ENCODE data around the gene CD177. TPM values are rescaled to one million over a fixed set of nuclear protein-coding genes. Genes with fewer than 3 reads are reported as not detected.
"Not testable (repeated sequence)": the region's sequence is repeated elsewhere in the genome, so short reads cannot be mapped to it uniquely, and the experiment has no call there.

Gene CD177
- polyA plus RNA-seq, 5 donors, result 0.21 to 0.72 (median 0.41) TPM

- no peak for DNase-seq
Observed at GRCh38 chr19:43380008-43380407, 26.5 kb downstream of the CD177 start.

GRCh38 chr19:43380771-43381386, 27.4 kb downstream of the CD177 start:
- DNase-seq, result no peak

GRCh38 chr19:43382586-43383216, 29.2 kb downstream of the CD177 start:
- not testable (repeated sequence) for DNase-seq

- not testable (repeated sequence) for DNase-seq
Observed at GRCh38 chr19:43383254-43383653, 29.8 kb downstream of the CD177 start.

GRCh38 chr19:43383759-43384158, 30.3 kb downstream of the CD177 start:
- not testable (repeated sequence) for DNase-seq

DNA sequence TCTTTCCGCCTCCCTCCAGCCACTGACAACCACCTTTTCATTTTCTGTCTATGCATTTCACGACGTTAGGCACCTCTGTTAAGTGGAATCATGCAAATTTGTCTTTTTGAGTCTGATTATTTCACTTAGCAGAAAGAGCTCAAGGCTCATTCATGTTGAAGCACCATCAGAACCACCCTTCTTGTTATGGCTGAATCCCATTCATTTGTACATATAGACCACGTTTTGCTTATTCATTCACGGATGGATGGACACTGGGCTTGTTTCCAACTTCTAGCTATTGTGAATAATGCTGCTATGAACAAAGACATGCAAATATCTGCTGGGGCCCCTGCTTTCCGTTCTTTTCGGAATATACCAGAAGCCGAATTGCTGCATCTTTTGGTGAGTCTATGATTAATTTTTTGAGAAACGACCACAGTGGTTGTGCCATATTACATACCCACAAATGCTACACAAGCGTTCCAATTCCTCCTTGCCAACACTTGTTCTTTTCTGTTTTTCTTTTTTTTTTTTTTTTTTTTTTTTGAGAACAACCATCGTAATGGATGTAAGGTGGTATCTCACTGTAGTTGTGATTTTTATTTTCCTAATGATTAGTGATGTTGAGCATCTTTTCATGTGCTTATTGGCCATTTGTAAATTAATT, 37.5 kb downstream of the CD177 start:
- DNase-seq, result not testable (repeated sequence)

DNA sequence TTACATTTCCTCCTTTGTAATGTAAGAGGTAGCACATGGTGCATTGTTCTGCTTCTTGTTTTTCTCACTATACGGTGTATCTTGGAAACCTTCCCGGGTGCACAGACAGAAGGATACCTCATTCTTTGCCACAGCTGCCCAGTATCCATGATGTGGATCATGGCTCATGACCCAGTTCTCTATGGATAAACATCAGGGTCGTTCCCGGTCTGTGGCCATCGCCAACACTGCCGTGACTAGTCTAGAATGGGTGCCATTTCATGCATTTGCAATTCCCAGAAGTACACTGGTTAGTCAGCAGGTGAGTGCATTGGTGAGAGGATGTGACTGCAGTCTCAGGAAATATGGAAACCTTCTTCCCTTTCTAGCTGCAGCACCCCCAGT, 38.1 kb downstream of the CD177 start:
- not testable (repeated sequence) for DNase-seq

DNA sequence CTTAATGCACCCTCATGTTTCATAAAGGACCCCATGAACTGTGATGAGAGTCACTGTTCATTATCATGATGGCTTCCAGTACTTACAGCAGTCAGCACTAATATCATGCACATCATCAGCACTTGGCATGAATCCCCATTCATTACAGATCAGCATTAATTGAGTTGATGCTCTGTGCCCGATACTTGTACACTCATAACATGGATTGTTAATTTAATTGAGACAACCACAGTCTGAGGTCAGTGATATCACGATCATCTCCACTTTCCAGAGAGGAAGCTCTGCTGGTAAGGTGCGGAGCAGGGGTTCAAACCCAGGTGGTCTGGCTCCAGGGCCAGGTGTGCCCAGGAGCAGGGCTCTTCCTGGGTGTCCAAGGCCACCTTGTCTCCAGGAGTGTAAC, 40.0 kb downstream of the CD177 start:
- not testable (repeated sequence) for DNase-seq

DNA sequence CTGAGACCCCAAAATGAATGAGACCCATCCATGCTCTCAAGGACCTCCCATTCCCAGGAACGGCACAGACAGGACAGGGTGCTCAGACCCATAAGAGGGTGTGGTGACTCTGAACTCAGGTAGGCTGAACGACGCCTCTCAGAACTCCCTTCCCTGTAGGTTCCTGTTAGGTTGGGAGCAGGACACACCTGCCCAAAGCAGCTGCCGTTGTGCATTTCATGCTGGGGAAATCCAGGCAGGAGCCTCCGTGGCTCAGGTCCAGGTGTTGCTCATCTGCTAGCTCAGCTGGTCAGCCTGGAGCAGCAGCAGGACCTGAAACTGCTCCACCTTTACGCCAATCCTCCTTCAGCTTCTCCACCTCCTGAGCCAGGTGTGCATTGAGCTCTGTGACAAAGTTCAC, 42.1 kb downstream of the CD177 start:
- no peak for DNase-seq

DNA sequence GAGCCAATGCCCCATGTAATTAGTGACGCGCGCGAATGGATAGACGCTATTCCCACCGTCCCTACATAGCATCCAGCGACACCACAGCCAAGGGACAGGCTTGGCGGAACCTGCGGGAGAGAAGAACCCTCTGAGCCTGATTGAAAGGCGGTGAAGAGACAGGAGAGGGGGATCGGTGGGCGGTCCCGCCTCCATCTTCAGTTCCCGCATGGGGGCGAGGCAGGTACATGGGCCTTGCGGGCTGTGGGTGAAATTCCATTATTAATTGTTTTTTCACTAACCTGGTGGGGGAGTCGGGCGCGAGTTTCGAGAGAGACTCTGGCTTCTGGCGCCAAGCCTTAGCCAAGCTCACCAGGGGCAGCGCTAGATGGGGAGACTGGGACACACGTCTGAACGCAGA, 52.8 kb downstream of the CD177 start:
- DNase-seq, result no peak

DNA sequence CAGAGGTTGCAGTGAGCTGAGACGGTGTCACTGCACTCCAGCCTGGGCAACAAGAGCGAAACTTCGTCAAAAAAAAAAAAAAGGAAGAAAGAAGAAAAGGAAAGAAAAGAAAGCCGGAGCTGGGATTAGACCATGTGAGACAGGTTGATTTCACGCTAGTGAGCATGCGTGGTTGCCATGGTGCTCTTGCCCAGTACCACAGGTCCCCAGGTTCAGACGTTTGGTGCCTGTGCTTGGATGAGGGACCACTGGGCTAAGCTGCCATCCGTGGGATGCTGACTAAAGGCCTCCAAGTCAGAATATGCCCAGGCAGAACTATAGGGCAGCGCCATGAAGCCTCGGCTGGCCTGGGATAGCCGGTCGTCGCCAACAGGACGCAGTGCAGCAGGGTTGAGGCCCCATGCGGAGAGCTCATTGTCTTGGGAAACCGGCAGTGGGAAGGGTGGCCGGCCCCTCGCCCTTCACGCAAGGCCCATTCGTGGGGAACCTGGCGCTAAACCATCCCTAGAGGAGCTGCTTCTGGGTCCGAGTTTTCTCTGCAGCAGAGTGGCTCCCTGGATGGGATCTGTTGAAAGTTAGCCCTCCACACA, 54.0 kb downstream of the CD177 start:
- DNase-seq, result no peak

GRCh38 chr19:43408043-43408442, 54.6 kb downstream of the CD177 start:
- DNase-seq, result no peak

DNA sequence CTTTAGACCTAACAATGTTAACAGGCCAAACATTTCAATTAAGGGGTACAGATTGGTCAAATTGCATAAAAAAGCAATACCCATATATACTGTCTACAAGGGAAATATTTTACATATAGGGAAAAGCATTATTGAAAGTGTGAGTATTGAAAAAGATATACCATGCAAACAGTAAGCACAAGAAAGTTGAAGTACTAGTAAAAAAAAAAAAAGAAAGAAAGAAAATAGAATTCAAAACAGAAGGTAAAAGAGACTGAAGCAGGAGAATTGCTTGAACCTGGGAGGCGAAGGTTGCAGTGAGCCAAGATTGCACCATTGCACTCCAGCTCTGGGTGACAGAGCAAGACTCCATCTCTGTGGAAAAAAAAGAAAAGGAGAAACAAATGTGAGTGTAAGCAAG, 55.9 kb downstream of the CD177 start:
- DNase-seq, result no peak

- DNase-seq, result no peak
Observed at GRCh38 chr19:43412441-43412840, 59.0 kb downstream of the CD177 start.

Other genes with a start within 250 kb of the CD177 start
- gene PSG5, start 167.2 kb upstream of the CD177 start, polyA plus RNA-seq (ENCODE audit: insufficient read depth in 1 of 5, insufficient read length in 5 of 5, low replicate concordance in 1 of 5), result under 1 TPM in 2 of 5 donors, not detected in 3; 0.24 to 0.68 TPM
- 1 to 10 TPM in 1 of 5 donors, under 1 TPM in 1, not detected in 3; 0.08 to 1.4 TPM for gene PSG4, start 148.0 kb upstream of the CD177 start, polyA plus RNA-seq (ENCODE audit: insufficient read depth in 1 of 5, insufficient read length in 5 of 5, low replicate concordance in 1 of 5)
- under 1 TPM in 1 of 5 donors, not detected in 4; 0.70 TPM for gene PSG9, start 84.2 kb upstream of the CD177 start, polyA plus RNA-seq (ENCODE audit: insufficient read depth in 1 of 5, insufficient read length in 5 of 5, low replicate concordance in 1 of 5)
- under 1 TPM in 1 of 5 donors, not detected in 4; 0.09 TPM for gene TEX101, start 61.2 kb downstream of the CD177 start, polyA plus RNA-seq (ENCODE audit: insufficient read depth in 1 of 5, insufficient read length in 5 of 5, low replicate concordance in 1 of 5)
- gene LYPD3, start 111.9 kb downstream of the CD177 start, polyA plus RNA-seq (ENCODE audit: insufficient read depth in 1 of 5, insufficient read length in 5 of 5, low replicate concordance in 1 of 5), result 1 to 10 TPM; 1.1 to 2.2 (median 1.4) TPM
- 10 to 100 TPM in 3 of 5 donors, 1 to 10 TPM in 2; 7.3 to 13.7 (median 11.5) TPM for gene PHLDB3, start 151.1 kb downstream of the CD177 start, polyA plus RNA-seq (ENCODE audit: insufficient read depth in 1 of 5, insufficient read length in 5 of 5, low replicate concordance in 1 of 5)
- gene ETHE1, start 173.5 kb downstream of the CD177 start, polyA plus RNA-seq (ENCODE audit: insufficient read depth in 1 of 5, insufficient read length in 5 of 5, low replicate concordance in 1 of 5), result 10 to 100 TPM; 18.2 to 24.1 (median 20.5) TPM
- 1 to 10 TPM; 1.3 to 3.8 (median 2.1) TPM for gene ZNF575, start 179.5 kb downstream of the CD177 start, polyA plus RNA-seq (ENCODE audit: insufficient read depth in 1 of 5, insufficient read length in 5 of 5, low replicate concordance in 1 of 5)
- gene XRCC1, start 221.8 kb downstream of the CD177 start, polyA plus RNA-seq (ENCODE audit: insufficient read depth in 1 of 5, insufficient read length in 5 of 5, low replicate concordance in 1 of 5), result 10 to 100 TPM; 50.7 to 61.1 (median 54.6) TPM
- 10 to 100 TPM; 17.1 to 20.5 (median 18.2) TPM for gene PINLYP, start 222.1 kb downstream of the CD177 start, polyA plus RNA-seq (ENCODE audit: insufficient read depth in 1 of 5, insufficient read length in 5 of 5, low replicate concordance in 1 of 5)
- gene IRGQ, start 242.4 kb downstream of the CD177 start, polyA plus RNA-seq (ENCODE audit: insufficient read depth in 1 of 5, insufficient read length in 5 of 5, low replicate concordance in 1 of 5), result 10 to 100 TPM; 14.6 to 19.0 (median 16.1) TPM
- 10 to 100 TPM in 3 of 5 donors, 1 to 10 TPM in 2; 10.0 to 14.4 (median 10.6) TPM for gene ZNF576, start 242.9 kb downstream of the CD177 start, polyA plus RNA-seq (ENCODE audit: insufficient read depth in 1 of 5, insufficient read length in 5 of 5, low replicate concordance in 1 of 5)